Measurements from ENCODE around the gene SPRR2E.
"Not testable (repeated sequence)": the region's sequence is repeated elsewhere in the genome, so short reads cannot be mapped to it uniquely, and the experiment has no call there.

The SPRR2E gene

DNA sequence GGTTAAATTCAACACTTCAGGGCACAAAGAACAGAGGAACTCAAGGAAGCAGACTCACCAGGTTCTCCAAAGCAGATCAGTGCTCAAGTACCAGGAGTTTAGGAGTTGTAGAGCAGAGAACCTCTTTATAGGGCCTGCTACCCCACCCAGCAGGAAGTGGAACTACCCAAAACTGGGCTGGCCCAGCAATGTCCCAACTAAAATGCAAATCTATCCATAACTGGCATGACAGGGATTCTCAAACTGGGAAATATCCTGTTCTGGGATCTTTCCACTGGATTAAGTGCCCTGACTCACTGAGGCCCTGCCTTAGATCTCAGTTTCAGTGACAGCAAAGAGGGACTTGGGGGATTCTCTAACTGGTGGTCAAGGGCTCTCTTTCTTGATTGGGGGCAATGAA, at the start of gene SPRR2E:
Gene SPRR2E, minus strand, starts transcription at position 101 of the 400 bp plus-strand sequence. CDS start 775 bp downstream, outside the sequence.
- DNase-seq: no peak

DNA sequence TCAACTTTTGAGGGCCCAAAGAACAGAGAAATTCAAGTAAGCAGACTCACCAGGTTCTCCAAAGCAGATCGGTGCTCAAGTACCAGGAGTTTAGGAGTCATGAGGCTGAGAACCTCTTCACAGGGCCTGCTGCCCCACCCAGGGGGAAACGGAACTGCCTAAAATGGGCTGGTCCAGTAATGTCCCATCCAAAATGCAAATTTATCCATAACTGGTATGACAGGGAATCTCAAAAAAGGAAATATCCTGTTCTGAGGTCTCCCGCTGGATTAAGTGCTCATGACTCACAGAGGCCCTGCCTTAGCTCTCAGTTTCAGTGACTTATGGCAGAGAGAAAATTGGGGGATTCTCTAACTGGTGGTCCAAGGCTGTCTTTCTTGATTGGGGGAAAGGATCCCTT, 47.1 kb upstream of the SPRR2E start:
- no peak for DNase-seq

- DNase-seq: no peak
These were observed 46.2 kb upstream of the SPRR2E start for GRCh38 chr1:153140484-153140883.

- no peak for DNase-seq
These were observed 39.4 kb upstream of the SPRR2E start for GRCh38 chr1:153133743-153134142.

DNA sequence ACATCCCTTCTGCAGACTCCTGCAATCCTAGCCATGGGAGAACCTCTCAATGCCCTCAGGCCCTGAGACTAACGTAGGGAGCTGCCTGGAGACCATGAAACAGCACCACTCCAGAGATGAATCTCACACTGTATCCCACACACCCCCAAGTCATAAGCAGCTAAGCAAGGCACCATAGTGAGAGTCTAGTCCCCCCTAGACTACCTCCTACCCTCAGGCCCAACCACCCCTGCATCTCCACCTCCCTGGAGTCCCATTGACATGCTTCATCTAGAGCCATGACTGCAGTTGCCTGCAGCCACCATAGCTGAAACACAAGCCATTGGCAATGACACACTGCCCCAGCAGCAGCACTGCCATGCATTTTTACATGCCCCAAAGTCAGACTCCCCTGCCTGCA, 38.9 kb upstream of the SPRR2E start:
- no peak for DNase-seq

GRCh38 chr1:153128688-153129087, 34.4 kb upstream of the SPRR2E start:
- not testable (repeated sequence) for DNase-seq

- DNase-seq: no peak
These were observed 33.0 kb upstream of the SPRR2E start for GRCh38 chr1:153127296-153127695.

GRCh38 chr1:153125536-153125935, 31.2 kb upstream of the SPRR2E start:
- no peak for DNase-seq

DNA sequence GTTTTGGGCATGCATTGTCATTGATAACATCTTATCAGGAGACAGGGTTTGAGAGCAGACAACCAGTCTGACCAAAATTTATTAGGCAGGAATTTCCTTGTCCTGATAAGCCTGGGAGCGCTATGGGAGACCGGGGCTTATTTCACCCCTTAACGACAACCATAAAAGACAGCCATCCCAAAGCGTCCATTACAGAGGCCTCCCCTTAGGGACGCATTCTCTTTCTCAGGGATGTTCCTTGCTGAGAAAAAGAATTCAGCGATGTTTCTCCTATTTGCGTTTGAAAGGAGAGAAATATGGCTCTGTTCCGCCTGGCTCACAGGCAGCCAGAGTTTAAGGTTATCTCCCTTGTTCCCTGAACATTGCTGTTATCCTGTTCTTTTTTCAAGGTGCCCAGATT, 29.5 kb upstream of the SPRR2E start:
- DNase-seq: not testable (repeated sequence)

DNA sequence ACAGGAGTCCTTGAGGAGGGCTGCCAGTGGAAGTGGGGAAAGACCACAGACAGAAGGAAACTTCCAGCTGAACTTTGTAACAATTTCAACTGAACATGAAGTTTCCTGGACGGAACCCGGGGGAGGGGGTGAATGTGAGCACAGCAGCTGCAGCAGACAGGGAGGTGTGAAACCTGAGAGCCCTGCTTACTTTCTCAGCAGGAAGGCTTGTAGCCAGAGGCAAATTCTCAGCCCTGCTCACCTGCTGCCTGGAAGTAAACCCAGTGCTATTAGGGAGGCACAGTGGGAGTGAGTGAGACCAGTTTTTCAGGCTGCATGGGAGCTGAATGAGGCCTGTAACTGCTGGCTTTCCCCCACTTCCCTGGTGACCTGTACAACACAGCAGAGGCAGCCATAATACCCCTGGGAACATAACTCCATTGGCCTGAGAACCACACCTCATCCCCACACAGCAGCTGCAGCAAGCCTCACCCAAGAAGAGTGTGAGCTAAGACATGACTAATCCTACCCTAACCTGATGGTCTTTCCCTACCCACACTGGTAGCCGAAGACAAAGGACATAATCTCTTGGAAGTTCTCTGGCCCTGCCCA, 28.6 kb upstream of the SPRR2E start:
- DNase-seq: no peak

GRCh38 chr1:153120945-153121344, 26.6 kb upstream of the SPRR2E start:
- DNase-seq: no peak

GRCh38 chr1:153119491-153119971, 25.2 kb upstream of the SPRR2E start:
- no peak for DNase-seq

DNA sequence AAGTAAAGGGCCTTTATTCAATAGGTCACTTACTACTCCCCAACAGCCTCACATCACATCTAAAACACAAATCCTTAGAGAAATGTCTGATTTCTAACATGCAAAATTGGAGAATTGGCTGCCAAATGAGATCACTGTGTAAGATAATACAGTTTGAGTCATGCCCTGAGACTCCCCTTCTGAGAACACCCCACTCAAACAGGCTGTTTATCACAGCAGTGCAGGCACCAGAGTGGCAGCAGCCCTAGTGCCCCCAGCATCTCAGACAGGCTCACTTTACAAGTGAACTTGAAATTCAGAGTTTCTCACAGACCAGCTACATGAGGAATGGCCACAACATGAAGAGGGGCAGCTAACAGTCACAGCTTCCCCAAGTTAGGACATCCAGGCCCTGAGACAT, 20.9 kb upstream of the SPRR2E start:
- not testable (repeated sequence) for DNase-seq

GRCh38 chr1:153113416-153113815, 19.1 kb upstream of the SPRR2E start, which contains the start of gene SPRR2F:
SPRR2F (minus strand) TSS chr1:153113516; CDS start chr1:153112733, 783 bp downstream.
- DNase-seq: no peak

- not testable (repeated sequence) for DNase-seq
These were observed 18.1 kb upstream of the SPRR2E start for GRCh38 chr1:153112454-153112853.

DNA sequence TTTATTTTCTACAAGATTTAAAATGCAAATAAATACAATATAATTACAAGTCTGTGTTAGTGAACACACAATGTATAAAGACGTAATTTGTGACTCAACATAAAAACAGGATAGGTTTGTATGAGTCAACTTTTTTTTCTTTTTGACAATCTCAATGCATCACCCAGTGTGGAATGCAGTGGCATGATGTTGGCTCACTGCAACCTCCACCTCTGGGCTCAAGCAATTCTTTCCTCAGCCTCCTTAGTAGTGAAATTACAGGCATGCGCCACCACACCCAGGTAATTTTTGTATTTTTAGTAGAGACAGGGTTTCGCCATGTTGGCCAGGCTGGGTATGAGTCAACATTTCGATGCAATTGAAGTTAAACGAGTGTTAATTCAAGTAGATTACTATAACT, 5.9 kb upstream of the SPRR2E start:
- no peak for DNase-seq

DNA sequence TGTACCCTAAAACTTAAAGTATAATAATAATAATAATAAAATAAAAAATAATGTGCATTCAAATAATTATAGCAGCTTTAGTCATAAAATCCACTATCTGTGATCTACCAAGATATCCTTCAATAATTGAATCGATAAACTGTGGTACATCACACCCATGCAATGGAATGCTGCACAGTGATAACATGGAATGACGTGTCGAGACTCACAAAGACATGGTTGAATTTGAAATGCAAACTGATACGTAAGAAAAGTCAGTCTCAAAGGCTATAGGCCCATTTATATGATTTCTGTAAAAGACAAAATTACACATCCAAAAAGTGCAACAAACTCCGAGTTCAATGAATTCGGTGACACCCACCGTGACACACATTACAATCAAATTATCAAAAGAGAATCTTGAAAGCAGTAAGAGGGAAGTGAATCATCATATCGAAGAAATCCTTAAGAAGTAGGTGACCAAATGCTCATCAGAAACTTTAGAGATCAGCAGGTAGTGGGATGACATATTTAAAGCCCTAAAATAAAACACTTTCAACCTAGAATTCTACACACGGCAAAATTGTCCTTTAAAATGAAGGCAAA, 5.2 kb upstream of the SPRR2E start:
- no peak for DNase-seq

- DNase-seq: no peak
These were observed 1.4 kb upstream of the SPRR2E start for GRCh38 chr1:153095764-153096163.

- DNase-seq: no peak
These were observed 6.7 kb downstream of the SPRR2E start for GRCh38 chr1:153087652-153088051.

GRCh38 chr1:153081736-153082135, 12.6 kb downstream of the SPRR2E start:
- no peak for DNase-seq

GRCh38 chr1:153072806-153073726, 21.3 kb downstream of the SPRR2E start:
- DNase-seq: no peak

DNA sequence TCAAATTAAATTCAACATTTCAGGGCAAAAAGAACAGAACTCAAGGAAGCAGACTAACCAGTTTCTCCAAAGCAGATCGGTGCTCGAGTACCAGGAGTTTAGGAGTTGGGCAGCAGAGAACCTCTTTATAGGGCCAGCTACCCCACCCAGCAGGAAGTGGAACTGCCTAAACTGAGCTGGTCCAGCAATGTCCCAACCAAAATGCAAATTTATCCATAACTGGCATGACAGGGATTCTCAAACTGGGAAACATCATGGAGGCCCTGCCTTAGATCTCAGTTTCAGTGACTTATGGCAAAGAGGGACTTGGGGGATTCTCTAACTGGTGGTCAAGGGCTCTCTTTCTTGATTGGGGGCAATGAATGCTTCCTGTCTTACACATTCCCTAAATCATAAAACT, 22.8 kb downstream of the SPRR2E start, which contains the start of gene SPRR2B:
Gene SPRR2B, minus strand, starts transcription at position 101 of the 400 bp plus-strand sequence. CDS start 772 bp downstream, outside the sequence.
- no peak for DNase-seq

GRCh38 chr1:153070243-153070642, 24.1 kb downstream of the SPRR2E start:
- DNase-seq: no peak
